Stimulated activated CD8-positive, alpha-beta memory T cell treated with anti-CD3 and anti-CD28 coated beads, Interleukin-7, amount 100 ng/mL, for 1 hour (primary cell): ENCODE measurements around the gene ANKS1B.

ENCODE experiments used
- DNase-seq, 2 donors: peaks; one replicate each; pipeline ENCODE4 v3.0.0-alpha.2; 2020; ENCODE audit warnings: low read depth in 2 of 2

Gene ANKS1B

GRCh38 chr12:99455350-99456035 is 529.2 kb downstream of the ANKS1B start:
- no peak for DNase-seq

GRCh38 chr12:99454539-99455172 is 530.1 kb downstream of the ANKS1B start:
- DNase-seq, result no peak

GRCh38 chr12:99453836-99454538 is 530.7 kb downstream of the ANKS1B start:
- no peak for DNase-seq

- DNase-seq, result no peak
Observed at GRCh38 chr12:99450036-99450630, 534.6 kb downstream of the ANKS1B start.

GRCh38 chr12:99444859-99445316 is 539.8 kb downstream of the ANKS1B start:
- DNase-seq, result no peak

GRCh38 chr12:99442758-99443157 is 542.0 kb downstream of the ANKS1B start:
- DNase-seq, result no peak

- DNase-seq, result no peak
Observed at GRCh38 chr12:99439399-99439798, 545.3 kb downstream of the ANKS1B start.

- DNase-seq, result no peak
Observed at GRCh38 chr12:99436584-99436983, 548.2 kb downstream of the ANKS1B start.

GRCh38 chr12:99435095-99435791 is 549.5 kb downstream of the ANKS1B start:
- DNase-seq, result no peak

- no peak for DNase-seq
Observed at GRCh38 chr12:99433155-99433554, 551.6 kb downstream of the ANKS1B start.

GRCh38 chr12:99431203-99431602 is 553.5 kb downstream of the ANKS1B start:
- no peak for DNase-seq

GRCh38 chr12:99427104-99427503 is 557.6 kb downstream of the ANKS1B start:
- DNase-seq, result no peak

- no peak for DNase-seq
Observed at GRCh38 chr12:99418379-99418778, 566.4 kb downstream of the ANKS1B start.

- DNase-seq, result no peak
Observed at GRCh38 chr12:99413751-99414150, 571.0 kb downstream of the ANKS1B start.

GRCh38 chr12:99393763-99394162 is 591.0 kb downstream of the ANKS1B start:
- no peak for DNase-seq

GRCh38 chr12:99392091-99392850 is 592.5 kb downstream of the ANKS1B start:
- DNase-seq, result no peak

- DNase-seq, result no peak
Observed at GRCh38 chr12:99390707-99391106, 594.0 kb downstream of the ANKS1B start.

- no peak for DNase-seq
Observed at GRCh38 chr12:99389751-99390150, 595.0 kb downstream of the ANKS1B start.

- no peak for DNase-seq
Observed at GRCh38 chr12:99388671-99389195, 596.0 kb downstream of the ANKS1B start.

- no peak for DNase-seq
Observed at GRCh38 chr12:99387661-99388060, 597.1 kb downstream of the ANKS1B start.

- no peak for DNase-seq
Observed at GRCh38 chr12:99386907-99387306, 597.8 kb downstream of the ANKS1B start.
